ENCODE results near the gene MAPK6. TPM values are rescaled to one million over a fixed set of nuclear protein-coding genes. Genes with fewer than 3 reads are reported as not detected.

The MAPK6 gene
- total RNA-seq, 1 experiment from 2014 or later = 83.2 TPM

DNA sequence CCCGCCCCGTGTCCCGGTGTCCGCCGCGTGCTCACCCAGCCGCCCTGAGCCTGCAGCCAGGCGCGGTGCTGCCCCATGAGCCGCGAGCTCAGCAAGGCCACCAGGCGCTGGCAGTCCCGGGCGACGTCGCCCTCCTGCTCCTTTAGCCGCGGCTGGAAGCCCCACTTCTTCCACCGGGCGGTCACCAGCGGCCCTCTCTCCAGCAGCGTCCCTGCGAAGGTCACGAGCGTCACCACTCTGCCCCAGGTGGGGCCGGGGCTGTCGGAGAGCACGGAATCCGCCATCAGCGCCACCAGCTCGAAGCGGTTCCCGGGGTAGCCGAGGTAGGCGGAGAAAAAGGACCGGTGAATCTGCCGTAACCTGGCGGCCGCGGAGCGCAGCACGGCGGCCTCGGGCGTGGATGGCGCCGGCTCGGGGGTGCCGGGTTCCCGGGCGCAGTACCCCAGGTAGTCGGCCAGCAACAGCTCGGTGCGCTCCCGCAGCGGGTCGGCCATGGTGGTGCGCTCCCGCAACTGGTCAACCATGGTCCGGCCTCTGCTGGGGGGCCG lies 93.3 kb downstream of the MAPK6 start (continued):
- TF ChIP-seq, protein P1, sequence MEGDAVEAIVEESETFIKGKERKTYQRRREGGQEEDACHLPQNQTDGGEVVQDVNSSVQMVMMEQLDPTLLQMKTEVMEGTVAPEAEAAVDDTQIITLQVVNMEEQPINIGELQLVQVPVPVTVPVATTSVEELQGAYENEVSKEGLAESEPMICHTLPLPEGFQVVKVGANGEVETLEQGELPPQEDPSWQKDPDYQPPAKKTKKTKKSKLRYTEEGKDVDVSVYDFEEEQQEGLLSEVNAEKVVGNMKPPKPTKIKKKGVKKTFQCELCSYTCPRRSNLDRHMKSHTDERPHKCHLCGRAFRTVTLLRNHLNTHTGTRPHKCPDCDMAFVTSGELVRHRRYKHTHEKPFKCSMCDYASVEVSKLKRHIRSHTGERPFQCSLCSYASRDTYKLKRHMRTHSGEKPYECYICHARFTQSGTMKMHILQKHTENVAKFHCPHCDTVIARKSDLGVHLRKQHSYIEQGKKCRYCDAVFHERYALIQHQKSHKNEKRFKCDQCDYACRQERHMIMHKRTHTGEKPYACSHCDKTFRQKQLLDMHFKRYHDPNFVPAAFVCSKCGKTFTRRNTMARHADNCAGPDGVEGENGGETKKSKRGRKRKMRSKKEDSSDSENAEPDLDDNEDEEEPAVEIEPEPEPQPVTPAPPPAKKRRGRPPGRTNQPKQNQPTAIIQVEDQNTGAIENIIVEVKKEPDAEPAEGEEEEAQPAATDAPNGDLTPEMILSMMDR (IDR thresholded peaks at IDR 0.05) = no peak
- TF ChIP-seq, protein P2, sequence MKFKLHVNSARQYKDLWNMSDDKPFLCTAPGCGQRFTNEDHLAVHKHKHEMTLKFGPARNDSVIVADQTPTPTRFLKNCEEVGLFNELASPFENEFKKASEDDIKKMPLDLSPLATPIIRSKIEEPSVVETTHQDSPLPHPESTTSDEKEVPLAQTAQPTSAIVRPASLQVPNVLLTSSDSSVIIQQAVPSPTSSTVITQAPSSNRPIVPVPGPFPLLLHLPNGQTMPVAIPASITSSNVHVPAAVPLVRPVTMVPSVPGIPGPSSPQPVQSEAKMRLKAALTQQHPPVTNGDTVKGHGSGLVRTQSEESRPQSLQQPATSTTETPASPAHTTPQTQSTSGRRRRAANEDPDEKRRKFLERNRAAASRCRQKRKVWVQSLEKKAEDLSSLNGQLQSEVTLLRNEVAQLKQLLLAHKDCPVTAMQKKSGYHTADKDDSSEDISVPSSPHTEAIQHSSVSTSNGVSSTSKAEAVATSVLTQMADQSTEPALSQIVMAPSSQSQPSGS (CRISPR knock-in tag; IDR thresholded peaks at IDR 0.05; ENCODE audit: borderline replicate concordance, low read depth) = no peak
- TF ChIP-seq GABPB1 (CRISPR knock-in tag; IDR thresholded peaks at IDR 0.05) (no peak), ESRRA (CRISPR knock-in tag; IDR thresholded peaks at IDR 0.05; ENCODE audit: borderline replicate concordance) (no peak), HMGA2 (CRISPR knock-in tag; IDR thresholded peaks at IDR 0.05) (no peak), GTF2I (CRISPR knock-in tag; conservative IDR thresholded peaks at IDR 0.05) (no peak), ETV6 (CRISPR knock-in tag; IDR thresholded peaks at IDR 0.05) (0 out of 2 replicates have a peak, but pooled peaks have one; percentile 65), FOXP1 (CRISPR knock-in tag; IDR thresholded peaks at IDR 0.05; ENCODE audit: borderline replicate concordance) (peak; percentile 69; the same call in 1 of the 2 replicates), ZNF219 (CRISPR knock-in tag; IDR thresholded peaks at IDR 0.05; ENCODE audit: borderline replicate concordance) (peak; percentile 86), ZNF671 (CRISPR knock-in tag; IDR thresholded peaks at IDR 0.05) (no peak), GRHL2 (CRISPR knock-in tag; IDR thresholded peaks at IDR 0.05; ENCODE audit: insufficient replicate concordance, severe bottlenecking) (no peak), JUN (CRISPR knock-in tag; IDR thresholded peaks at IDR 0.05) (peak; percentile 87; the same call in 1 of the 2 replicates), OVOL2 (CRISPR knock-in tag; IDR thresholded peaks at IDR 0.05; ENCODE audit: borderline replicate concordance) (no peak)
- TF ChIP-seq, protein P3, sequence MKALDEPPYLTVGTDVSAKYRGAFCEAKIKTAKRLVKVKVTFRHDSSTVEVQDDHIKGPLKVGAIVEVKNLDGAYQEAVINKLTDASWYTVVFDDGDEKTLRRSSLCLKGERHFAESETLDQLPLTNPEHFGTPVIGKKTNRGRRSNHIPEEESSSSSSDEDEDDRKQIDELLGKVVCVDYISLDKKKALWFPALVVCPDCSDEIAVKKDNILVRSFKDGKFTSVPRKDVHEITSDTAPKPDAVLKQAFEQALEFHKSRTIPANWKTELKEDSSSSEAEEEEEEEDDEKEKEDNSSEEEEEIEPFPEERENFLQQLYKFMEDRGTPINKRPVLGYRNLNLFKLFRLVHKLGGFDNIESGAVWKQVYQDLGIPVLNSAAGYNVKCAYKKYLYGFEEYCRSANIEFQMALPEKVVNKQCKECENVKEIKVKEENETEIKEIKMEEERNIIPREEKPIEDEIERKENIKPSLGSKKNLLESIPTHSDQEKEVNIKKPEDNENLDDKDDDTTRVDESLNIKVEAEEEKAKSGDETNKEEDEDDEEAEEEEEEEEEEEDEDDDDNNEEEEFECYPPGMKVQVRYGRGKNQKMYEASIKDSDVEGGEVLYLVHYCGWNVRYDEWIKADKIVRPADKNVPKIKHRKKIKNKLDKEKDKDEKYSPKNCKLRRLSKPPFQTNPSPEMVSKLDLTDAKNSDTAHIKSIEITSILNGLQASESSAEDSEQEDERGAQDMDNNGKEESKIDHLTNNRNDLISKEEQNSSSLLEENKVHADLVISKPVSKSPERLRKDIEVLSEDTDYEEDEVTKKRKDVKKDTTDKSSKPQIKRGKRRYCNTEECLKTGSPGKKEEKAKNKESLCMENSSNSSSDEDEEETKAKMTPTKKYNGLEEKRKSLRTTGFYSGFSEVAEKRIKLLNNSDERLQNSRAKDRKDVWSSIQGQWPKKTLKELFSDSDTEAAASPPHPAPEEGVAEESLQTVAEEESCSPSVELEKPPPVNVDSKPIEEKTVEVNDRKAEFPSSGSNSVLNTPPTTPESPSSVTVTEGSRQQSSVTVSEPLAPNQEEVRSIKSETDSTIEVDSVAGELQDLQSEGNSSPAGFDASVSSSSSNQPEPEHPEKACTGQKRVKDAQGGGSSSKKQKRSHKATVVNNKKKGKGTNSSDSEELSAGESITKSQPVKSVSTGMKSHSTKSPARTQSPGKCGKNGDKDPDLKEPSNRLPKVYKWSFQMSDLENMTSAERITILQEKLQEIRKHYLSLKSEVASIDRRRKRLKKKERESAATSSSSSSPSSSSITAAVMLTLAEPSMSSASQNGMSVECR (CRISPR knock-in tag; IDR thresholded peaks at IDR 0.05; ENCODE audit: borderline replicate concordance) = peak; percentile 94
- TF ChIP-seq, protein P4, sequence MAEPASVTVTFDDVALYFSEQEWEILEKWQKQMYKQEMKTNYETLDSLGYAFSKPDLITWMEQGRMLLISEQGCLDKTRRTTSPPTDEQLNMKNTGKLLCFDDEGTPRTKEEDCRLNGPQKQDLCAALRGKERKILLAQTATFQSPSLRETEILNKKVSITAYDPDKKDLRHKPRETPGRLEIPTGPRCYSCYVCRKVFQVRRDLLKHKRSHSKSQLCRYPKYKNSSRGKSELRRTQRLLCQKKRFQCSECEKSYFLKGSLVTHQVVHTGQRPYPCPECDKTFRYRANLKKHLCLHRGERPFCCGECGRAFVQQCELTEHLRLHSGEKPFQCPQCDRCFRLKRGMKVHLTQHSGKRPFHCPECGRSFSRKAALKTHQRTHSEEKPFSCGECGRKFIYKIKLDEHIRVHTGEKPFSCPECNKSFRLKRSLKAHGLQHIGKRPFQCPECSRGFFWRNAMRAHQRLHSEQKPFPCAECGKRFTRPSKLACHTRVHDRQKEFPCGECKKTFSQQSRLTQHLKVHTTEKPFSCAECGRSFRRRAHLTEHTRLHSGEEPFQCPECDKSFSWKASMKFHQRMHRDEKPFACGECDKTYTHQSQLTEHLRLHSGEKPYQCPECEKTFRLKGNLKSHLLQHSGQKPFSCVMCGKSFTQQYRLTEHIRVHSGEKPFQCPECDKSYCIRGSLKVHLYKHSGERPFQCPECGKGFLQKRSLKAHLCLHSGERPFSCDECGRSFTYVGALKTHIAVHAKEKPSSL (CRISPR knock-in tag; conservative IDR thresholded peaks at IDR 0.05) = no peak
- TF ChIP-seq, protein P5, sequence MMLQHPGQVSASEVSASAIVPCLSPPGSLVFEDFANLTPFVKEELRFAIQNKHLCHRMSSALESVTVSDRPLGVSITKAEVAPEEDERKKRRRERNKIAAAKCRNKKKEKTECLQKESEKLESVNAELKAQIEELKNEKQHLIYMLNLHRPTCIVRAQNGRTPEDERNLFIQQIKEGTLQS (CRISPR knock-in tag; conservative IDR thresholded peaks at IDR 0.05) = no peak
- TF ChIP-seq, protein P6, sequence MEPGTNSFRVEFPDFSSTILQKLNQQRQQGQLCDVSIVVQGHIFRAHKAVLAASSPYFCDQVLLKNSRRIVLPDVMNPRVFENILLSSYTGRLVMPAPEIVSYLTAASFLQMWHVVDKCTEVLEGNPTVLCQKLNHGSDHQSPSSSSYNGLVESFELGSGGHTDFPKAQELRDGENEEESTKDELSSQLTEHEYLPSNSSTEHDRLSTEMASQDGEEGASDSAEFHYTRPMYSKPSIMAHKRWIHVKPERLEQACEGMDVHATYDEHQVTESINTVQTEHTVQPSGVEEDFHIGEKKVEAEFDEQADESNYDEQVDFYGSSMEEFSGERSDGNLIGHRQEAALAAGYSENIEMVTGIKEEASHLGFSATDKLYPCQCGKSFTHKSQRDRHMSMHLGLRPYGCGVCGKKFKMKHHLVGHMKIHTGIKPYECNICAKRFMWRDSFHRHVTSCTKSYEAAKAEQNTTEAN (CRISPR knock-in tag; IDR thresholded peaks at IDR 0.05) = no peak
- TF ChIP-seq, protein P7, sequence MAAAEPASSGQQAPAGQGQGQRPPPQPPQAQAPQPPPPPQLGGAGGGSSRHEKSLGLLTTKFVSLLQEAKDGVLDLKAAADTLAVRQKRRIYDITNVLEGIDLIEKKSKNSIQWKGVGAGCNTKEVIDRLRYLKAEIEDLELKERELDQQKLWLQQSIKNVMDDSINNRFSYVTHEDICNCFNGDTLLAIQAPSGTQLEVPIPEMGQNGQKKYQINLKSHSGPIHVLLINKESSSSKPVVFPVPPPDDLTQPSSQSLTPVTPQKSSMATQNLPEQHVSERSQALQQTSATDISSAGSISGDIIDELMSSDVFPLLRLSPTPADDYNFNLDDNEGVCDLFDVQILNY (CRISPR knock-in tag; IDR thresholded peaks at IDR 0.05) = peak; percentile 61; the same call in 1 of the 2 replicates
- TF ChIP-seq, protein P8, sequence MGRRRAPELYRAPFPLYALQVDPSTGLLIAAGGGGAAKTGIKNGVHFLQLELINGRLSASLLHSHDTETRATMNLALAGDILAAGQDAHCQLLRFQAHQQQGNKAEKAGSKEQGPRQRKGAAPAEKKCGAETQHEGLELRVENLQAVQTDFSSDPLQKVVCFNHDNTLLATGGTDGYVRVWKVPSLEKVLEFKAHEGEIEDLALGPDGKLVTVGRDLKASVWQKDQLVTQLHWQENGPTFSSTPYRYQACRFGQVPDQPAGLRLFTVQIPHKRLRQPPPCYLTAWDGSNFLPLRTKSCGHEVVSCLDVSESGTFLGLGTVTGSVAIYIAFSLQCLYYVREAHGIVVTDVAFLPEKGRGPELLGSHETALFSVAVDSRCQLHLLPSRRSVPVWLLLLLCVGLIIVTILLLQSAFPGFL (CRISPR knock-in tag; IDR thresholded peaks at IDR 0.05; ENCODE audit: borderline replicate concordance) = no peak
- TF ChIP-seq, protein P9, sequence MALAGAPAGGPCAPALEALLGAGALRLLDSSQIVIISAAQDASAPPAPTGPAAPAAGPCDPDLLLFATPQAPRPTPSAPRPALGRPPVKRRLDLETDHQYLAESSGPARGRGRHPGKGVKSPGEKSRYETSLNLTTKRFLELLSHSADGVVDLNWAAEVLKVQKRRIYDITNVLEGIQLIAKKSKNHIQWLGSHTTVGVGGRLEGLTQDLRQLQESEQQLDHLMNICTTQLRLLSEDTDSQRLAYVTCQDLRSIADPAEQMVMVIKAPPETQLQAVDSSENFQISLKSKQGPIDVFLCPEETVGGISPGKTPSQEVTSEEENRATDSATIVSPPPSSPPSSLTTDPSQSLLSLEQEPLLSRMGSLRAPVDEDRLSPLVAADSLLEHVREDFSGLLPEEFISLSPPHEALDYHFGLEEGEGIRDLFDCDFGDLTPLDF (CRISPR knock-in tag; IDR thresholded peaks at IDR 0.05) = peak; percentile 77; the same call in 1 of the 2 replicates
- TF ChIP-seq, protein P10, sequence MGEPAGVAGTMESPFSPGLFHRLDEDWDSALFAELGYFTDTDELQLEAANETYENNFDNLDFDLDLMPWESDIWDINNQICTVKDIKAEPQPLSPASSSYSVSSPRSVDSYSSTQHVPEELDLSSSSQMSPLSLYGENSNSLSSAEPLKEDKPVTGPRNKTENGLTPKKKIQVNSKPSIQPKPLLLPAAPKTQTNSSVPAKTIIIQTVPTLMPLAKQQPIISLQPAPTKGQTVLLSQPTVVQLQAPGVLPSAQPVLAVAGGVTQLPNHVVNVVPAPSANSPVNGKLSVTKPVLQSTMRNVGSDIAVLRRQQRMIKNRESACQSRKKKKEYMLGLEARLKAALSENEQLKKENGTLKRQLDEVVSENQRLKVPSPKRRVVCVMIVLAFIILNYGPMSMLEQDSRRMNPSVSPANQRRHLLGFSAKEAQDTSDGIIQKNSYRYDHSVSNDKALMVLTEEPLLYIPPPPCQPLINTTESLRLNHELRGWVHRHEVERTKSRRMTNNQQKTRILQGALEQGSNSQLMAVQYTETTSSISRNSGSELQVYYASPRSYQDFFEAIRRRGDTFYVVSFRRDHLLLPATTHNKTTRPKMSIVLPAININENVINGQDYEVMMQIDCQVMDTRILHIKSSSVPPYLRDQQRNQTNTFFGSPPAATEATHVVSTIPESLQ (CRISPR knock-in tag; IDR thresholded peaks at IDR 0.05) = no peak

Data from WTC11 (cell line).